Activated CD4-positive, CD25-positive, alpha-beta regulatory T cell treated with anti-CD3 and anti-CD28 coated beads, Interleukin-2, amount 50 U/mL, for 72 hours (primary cell): ENCODE results near the gene MYOT.
"Not testable (repeated sequence)": the region's sequence is repeated elsewhere in the genome, so short reads cannot be mapped to it uniquely, and the experiment has no call there.

Experiments used
- DNase-seq: peaks from one replicate; pipeline ENCODE4 v3.0.0; 2021

MYOT gene, protein sequence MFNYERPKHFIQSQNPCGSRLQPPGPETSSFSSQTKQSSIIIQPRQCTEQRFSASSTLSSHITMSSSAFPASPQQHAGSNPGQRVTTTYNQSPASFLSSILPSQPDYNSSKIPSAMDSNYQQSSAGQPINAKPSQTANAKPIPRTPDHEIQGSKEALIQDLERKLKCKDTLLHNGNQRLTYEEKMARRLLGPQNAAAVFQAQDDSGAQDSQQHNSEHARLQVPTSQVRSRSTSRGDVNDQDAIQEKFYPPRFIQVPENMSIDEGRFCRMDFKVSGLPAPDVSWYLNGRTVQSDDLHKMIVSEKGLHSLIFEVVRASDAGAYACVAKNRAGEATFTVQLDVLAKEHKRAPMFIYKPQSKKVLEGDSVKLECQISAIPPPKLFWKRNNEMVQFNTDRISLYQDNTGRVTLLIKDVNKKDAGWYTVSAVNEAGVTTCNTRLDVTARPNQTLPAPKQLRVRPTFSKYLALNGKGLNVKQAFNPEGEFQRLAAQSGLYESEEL

DNA sequence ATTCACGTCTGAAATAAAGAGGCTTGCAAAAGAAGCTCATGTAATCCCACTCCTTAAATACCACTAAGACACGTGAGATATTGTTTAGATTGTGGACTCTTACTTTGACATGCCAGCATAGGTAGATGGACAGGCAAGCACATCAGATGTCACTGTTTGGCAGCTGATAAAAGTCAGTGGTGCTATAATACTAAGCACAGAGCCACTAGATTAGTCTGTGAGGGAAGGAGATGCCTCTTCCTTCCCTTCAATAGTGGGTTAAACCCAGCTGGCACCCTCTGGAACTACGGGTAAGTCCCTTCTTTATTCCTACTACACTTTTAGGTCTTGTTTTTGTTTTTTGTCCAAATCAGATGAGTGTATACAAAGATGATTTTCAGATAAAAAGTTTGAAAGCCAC is at the start of gene MYOT:
Gene MYOT, plus strand, starts transcription at position 197 of the 400 bp plus-strand sequence. CDS start 2,792 bp downstream, outside the sequence.
- DNase-seq = no peak

DNA sequence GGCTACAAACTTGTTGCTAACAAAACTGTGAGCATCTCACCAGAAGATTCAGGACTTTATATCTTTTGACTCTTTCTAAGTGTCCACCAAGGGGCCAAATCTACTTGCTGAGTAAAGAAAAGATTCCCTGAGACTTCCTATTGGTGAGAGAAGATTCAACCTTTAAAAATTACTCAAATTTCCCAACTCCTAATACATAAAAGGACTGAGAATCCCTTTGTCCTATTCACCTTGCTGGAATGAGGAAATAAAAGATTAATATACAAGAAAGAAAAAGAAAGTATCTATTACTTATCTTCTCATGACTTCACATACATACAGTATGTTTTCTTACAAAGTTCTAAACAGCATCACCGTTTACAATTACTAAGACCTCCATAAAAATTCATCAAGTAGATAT is 47.9 kb upstream of the MYOT start:
- DNase-seq = no peak

DNA sequence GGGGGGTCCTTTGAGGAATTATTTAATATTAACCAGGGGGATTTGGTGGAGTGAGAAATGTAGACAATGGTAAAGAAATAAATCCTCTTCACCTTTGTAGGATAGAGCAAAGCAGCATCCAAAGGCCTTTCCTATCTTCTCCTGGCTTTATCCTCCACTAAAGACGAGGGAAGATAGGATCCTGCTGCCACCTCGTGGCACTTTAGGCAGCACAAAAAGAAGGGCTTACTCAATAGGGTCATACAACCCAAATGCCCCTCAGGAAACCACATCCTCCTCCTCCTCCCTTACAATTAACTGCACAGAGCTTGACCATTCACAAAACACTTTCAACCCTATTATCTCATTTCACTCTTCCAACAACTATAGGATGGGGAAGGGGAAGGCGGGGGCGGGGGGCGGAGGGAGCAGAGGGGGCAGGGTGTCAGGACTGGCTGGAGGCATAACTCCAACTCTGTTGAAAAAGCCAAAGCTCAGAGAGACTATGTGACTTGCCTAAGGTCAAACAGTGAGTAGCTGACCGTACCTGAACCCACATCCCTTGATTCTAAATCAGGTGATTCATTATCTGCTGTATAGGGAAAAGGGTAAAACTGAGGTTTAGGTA is 45.4 kb upstream of the MYOT start:
- DNase-seq = no peak

DNA sequence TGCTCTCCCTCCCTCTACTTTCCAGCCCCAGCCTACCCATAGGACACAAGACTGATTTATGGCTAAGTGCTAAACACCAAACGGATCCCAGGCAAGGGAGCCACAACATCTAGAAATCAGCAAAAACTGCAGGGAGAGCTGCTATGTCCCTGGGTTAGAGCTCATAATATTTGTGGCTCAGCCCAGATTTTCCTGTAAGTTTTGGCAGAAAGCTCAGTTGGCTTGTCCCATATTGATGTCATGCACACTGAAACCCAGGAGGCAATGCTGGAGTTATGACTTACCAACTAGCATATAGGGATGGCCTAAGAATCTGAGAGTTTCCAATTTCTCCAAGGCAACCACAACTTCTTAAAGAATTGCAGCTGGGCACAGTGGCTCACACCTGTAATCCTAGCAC is 44.7 kb upstream of the MYOT start:
- no peak for DNase-seq

DNA sequence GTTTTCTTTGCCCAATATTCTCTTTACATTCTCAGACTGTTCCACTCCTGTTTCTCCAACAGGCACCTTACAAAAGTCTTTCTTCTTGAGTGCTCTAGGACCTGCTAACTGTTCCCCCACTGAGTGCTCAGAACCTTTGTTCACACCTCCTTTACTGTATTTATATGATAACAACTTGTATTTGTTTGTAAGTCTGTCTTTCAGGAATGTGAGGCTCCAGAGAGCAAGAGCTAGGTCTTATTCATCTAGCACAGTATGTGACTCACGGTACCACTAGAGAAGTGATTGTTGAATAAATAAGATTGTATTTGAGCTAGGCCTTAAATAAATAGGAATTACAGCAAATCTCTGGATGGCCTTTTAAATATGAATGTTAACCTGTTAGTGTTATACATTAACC is 42.5 kb upstream of the MYOT start:
- DNase-seq = no peak

DNA sequence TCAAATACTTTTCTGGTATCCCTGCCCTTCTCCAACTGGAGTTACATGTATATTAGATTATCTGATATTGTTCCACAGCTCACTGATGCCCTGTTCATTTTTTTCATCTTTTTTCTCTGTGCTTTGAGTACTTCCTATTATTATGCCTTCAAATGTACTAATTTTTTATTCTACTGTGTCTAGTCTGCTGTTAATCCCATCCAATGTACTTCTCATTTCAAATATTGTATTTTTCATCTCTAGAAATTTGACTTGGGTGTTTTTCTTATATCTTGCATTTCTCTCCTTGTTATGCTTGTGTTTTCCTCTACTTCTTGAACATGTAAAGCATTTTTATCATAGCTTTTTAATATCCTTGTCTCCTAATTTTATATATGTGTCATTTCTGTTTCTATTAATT is 41.6 kb upstream of the MYOT start:
- no peak for DNase-seq

DNA sequence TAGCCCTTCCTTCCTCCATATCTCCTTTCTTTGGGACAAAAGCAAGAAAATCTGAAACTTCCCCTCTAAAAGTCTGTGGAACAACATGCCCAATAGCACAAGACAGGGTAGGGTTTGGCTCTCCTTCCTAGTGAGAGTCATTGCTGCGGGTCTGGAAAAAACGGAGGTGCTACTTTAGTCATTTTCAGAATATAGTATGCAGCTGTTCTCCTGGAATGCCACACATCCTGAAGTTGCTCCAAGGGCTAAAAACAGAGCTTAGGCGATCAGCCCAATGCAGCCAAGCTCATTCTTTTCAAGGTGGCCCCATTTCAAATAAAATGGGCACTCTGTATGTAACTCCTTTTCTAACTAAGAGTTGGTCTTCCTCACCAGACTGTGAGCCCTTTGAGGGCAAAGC is 39.5 kb upstream of the MYOT start:
- DNase-seq = no peak

DNA sequence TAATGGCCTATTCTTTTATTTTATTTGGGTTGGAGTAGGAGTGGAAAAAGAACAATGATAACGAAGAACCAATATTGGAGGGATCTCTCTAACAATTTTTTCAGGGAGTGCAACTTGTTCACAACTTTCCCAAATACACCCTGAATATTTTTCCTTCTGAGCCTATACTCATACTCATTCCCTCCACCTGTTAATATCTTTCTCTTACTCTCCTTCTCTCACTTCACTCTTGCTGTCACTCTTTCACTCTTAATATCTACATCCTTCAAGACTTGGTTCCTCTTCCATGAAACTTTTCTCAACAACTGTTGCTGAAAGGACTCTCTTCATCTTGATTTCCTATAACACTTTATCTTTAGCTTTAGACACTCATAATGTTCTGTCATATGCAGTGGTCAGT is 39.0 kb upstream of the MYOT start:
- no peak for DNase-seq

DNA sequence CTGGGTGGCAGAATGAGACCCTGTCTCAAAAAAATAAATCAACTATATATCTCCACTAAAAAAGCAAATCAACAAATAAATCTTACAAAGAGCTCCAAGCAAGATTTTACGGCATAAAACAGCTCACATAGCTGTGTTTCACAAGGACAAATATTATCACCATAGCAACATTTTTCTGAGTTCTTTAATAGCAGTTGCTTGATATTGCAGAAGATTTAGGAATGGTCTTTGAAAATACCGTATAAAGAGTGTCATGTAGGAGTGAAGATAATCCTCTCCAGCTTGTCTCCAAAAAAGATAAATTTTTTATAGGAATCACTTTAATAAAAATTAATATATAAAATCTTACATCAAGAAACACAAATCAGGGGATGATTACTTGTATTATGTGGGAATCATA is 36.6 kb upstream of the MYOT start:
- DNase-seq = no peak

DNA sequence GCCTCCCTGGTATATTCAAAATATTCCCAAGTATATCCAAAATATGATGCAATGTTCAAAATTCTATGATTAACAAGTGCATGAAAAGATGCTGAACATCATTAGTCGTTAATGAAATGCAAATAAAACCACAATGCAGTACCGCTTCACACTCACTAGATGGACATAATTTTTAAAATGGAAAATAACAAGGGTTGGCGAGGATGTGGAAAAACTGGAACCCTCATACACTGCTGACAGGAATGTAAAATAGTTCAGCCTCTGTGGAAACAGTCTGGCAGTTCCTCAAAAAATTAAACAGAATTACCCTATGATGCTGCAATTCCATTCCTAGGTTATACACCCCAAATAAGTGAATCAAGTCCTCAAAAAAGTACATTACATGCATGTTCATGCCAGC is 36.1 kb upstream of the MYOT start:
- DNase-seq = no peak

DNA sequence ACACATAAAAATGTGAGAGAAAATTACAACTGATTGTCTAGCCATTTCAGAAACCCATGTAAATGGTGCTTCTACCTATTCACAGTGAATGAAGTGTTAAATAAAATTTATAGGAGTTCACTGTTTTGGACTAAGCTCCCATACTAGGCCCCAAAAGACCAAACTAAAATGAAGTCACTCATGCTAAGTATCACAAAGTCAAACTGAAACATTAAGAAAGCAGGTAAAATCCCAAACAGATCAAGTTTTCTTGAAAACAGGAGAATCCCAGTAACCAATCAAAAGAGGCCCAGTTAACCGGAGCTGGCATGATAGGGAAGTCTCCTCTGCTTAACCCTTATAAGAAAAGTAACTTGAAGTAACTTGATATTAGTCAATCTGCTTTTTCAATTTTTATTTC is 35.2 kb upstream of the MYOT start:
- DNase-seq = no peak

DNA sequence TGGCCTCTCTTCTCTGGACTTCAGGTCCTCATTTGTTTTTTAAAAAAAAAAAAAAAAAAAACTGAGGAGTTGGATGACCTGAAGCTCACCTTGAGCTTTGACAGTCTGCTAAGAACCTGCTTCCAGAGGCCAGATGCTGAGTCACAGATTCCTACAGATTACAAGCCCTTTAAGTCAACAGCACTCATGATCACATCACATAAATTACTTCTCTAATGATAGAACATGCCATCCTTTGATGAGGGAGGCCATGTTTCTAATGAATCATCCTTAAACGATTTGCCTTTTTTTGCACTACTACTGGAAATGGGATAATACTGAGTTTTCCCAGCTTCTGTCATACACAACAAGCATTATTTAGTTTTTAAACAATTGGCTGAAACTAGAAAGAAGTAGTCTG is 34.2 kb upstream of the MYOT start:
- no peak for DNase-seq

DNA sequence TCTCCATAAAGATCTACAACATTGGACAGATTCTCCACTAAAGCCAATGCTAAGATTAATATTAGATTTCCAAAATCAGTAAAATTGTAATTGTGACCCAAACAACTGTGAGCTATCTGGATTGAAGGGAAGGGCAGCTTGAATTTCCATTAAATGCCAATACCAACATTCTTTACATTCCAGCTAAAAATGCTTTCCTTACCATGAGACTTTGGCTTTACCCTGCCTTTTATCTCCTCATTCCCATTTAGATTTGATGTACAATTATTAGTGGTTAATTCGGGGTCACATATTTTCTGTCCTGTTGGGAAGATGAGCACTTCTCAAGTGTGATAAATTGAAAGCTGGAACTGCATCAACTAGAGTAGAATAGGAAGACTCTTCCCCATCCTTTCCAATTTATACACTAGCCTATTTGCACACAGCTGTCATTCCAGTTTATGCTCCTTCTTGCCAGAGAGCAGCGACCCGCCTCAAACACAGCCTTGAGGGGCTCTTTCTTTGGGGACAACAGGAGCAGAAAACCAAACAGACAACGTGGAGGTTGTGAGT is 33.1 kb upstream of the MYOT start:
- no peak for DNase-seq

DNA sequence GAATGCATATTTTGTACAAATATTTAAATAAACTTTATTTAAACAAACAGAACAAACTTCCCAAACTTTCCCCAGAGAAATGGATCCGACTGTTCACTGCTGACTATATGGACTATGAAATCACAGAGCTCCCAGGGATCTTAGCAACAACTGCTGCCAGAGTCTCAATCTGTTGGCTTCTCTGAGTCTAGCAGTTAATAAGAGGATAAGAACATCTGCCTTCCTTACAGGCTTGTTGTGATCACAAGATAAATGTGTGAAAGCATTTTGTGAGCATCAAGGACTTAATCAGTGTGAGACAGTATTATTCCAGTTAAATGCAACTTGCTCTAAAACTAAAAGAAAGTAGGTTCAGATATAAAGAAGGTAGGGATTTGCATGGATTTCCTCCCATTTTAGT is 31.4 kb upstream of the MYOT start:
- DNase-seq = no peak

DNA sequence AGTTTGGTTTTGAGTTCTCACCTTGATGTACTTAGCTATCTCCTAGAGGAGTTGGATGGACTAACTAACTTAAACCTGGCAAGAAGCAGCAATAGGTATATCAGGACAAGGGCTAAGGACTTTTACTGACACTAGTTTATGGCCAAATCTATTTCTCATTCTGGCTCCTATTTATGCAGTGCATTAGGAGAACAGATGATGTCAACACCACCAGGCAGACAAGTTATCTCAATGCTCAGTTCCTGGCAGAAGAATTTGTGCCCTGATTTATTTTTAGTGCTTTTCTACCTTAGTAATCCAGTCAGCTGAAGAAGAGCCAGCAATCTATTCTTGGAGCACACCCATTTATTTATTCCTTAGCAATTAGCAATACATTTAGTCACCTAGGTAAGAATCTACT is 30.7 kb upstream of the MYOT start:
- DNase-seq = no peak

DNA sequence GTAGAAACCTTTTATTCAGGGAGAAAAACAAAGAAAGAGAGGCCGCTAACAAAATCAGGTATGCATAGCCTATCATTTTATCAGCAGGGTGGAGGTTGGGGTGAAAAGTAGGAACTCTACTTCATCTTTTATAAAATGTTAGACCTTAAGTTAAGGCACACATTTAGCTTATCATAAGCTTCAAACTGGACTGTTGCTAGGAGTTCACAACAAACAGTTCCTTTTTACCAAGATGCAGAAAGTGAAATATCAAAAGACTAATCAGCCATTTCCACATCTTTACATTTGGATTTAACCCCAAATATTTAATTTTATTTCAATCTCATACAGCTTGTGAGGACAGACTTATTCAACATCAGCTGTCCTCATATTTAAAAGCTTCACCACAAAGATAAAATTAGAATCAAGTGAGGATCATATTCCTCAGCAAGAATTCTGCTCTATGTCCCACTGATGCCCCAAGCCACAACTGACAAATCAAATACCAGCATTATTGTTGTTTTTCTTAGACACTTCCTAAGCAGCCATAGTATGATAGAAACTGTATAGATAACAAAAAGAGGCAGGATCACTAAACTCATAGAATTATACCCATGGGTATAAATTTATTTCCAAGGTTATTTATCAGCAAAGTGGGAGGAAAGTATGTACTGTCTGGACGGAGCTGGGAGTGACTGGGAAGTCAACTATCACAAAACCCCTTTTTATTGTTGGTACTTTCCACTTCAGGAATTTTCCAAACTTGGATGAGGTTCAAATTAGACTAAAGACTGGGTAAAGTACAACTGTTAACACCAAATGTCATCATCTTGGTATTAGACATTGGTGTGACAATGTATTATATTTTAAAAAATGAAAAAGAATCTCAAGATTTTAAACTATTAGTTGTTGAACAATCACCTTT is 29.9 kb upstream of the MYOT start:
- DNase-seq = no peak

DNA sequence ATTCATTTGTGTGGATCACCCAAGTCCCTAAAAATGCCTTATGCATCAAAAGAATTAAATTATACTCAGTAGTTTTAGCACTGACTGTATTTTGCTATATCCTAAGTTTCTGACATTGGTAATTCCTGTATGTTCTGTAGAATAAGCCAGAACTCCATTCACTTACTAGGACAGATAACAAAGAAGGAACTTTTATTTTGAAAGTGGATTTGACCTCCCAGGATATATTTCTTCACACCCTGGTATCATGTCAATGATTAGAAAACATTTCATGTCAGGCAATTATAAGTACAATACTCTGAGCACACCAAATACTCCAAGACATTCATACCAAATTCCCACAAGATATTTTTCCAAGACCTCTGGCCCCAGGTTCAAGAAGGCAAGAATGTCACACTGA is 28.7 kb upstream of the MYOT start:
- no peak for DNase-seq

DNA sequence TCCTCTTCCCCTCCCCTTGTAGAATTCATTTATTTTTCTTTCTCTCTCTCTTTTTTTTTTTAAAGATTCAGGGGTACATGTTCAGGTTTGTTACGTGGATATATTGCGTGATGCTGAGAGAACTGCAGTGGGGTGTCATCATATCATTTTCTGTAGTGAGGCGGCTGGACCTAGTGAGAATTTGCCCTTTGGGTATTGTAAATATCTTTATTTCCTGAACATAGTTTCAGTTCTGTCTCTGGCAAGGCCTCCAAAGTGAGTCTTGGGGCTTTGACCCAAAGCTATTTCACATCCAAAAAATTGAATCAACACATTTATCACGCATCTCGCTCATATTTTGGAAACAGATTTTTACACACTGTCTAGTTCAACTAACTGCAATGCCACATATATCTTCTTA is 25.4 kb upstream of the MYOT start:
- no peak for DNase-seq

DNA sequence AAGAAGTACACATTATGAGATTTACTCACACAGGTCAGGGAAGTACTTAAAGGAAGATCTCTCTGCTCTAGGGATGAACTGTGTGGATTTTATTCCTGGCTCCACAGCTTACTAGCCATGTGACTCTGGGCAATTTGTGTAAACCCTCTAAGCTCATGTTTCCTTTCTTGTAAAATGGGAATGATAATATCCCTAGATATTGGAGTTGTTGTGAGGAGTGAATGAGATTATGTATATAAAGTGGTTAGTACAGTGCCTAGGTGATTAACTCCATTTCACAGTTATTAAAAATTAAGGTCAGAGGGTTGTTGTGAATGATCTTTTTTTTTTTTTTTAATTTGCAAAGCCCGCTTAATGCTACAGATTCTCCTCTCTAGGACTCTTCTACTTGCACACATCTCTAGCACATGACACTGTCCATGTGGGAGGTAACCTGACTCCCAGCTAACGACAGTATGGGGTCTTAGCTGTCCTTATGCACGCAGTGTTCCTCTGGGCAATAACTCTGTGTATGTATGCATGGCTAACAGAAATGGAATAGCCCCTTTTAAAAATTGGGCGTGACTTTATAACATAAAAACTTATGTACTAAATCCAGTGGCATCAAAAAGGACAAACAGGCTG is 23.9 kb upstream of the MYOT start:
- no peak for DNase-seq

DNA sequence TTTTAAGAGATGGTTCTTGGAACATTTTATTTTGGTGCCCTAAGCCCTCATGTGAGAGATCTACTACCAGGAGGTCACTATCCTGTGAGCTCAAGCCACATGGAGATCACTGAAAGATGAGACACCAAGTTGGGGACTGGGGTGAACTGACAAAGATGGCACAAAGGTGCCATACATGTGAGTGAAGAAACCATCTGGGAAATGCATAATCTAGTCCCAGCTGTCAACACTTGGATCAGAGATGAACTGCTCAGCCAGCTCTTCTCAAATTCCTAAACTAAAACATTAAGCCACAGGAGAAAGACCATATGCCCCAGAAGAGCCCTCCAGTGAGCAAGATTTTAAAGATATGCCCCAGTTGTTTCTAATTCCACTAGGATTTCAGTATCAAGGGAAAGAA is 22.2 kb upstream of the MYOT start:
- no peak for DNase-seq

DNA sequence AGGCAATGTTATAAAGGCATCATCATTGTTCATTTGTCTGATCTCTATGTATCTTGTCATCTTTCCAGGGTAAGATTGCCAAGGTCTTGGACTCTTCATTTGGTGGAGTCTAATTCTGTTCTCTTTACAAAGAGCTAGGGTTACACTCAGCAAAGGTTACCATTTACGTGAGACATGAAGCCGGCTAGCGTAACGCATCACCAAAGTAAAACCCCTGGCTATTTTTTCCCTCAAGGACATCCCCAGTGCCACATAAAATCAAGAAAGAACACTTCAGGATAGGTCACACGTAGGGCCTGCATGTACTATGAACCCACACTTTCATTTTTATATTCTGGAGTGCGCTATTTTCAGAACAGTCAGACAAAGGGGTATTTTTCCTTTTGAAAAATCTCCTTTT is 20.0 kb upstream of the MYOT start:
- no peak for DNase-seq

DNA sequence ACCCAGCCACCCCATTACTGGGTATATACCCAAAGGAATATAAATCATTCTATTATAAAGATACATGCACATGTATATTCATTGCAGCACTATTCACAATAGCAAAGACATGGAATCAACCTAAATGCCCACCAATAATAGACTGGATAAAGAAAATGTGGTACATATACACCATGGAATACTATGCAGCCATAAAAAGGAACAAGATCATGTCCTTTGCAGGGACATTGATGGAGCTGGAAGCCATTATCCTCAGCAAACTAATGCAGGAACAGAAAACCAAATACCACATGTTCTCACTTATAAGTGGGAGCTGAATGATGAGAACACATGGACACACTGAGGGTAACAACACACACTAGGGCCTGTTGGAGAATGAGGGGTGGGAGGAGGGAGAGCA is 14.5 kb upstream of the MYOT start:
- not testable (repeated sequence) for DNase-seq

DNA sequence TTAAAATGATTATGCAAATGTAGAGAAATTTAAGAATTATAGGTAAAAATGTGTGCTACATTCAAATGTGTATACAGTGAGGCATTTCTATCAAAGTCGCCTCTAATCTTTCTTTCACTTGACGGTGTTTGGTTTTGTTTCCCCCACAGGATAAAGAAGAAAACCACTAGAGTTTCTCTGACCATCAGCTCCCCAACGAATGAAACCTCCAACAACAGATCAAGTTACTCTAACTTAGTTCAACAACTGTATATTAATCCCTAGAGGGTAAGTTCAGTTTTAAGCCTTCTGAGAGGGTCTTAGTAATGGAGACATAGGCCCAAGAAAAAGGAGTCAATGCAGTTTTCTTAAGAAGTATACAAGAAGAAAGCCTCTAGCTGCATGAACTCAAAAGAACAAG is 11.5 kb upstream of the MYOT start:
- no peak for DNase-seq
